ENCODE data around the gene HMCN1.
"Not testable (repeated sequence)": the region's sequence is repeated elsewhere in the genome, so short reads cannot be mapped to it uniquely, and the experiment has no call there.

HMCN1 gene

DNA sequence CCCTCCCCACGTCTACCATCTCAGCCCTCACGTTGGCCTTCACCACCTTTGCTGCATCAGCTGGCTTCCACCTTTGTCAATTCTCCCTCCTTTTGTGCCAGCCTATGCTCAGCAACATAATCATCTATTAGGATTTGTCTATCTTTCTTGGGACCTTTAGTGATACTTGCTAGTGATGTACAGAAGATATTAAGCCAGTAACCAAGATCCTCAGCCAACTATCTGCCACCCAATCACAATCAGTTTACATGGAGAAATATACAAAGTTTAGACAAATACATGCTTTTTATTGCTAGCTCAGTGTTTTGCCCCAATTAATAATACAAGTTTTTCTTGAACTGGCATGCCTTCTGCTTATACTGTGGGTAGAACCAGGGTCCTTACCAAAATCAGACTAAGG, 468.6 kb downstream of the HMCN1 start:
- DNase-seq (ENCODE audit: low spot score): no peak

DNA sequence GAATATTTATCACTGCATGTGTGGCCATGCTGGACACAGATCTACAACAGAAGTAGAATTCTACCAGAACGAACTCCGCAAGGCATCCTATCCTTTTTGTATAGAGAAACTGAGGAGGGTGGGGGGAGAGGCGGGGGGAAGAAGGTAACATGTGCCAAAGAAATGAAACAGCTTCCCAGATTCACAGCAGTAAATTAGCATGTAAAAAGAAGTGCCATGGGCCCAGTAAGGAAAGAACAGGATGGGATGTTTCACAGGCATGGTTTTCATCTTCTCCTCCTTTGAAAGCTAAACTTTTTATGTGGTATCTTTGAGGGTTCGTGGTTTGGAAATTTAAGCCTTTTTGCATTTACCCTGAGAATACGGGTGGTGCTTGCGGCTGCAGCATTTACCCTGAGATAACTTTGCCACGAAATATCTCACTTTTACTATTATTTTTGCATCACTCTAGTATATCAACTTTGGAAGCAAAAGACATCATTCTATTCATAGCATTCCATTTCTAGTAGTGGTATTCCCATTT, 471.9 kb downstream of the HMCN1 start:
- DNase-seq (ENCODE audit: low spot score): no peak

DNA sequence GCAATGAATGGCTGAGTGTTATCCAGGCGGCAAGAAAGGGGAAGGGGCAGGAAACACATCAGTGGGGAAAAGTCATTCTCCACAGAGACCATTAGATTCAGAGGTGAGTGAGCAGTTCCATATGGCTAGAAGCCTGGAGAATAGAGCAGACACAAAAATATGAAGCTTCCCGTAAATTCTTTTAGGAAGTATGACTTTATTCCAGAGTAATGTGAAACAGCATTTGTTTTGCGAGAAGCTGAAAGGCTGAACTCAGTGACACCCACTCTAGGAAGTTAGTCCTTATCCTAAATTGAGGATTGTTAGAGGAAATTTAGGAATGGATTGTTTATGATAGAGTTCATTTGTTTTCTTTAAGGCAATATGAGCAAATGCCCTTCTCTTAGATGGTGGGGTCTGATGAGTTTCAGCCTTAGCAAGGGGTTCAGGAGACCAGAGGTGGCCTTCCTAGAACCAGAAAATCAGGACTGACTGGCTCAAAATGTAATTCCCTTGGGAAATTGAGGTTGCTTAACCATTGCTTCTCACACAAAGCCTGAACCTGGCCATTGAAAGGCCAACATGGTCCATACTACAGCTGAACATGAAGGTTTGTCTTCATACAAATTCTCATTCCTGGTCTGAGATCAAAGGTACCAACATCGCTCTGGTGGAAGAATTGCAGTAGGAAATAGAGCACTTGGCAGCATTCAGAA, 473.3 kb downstream of the HMCN1 start:
- no peak for DNase-seq (ENCODE audit: low spot score)

DNA sequence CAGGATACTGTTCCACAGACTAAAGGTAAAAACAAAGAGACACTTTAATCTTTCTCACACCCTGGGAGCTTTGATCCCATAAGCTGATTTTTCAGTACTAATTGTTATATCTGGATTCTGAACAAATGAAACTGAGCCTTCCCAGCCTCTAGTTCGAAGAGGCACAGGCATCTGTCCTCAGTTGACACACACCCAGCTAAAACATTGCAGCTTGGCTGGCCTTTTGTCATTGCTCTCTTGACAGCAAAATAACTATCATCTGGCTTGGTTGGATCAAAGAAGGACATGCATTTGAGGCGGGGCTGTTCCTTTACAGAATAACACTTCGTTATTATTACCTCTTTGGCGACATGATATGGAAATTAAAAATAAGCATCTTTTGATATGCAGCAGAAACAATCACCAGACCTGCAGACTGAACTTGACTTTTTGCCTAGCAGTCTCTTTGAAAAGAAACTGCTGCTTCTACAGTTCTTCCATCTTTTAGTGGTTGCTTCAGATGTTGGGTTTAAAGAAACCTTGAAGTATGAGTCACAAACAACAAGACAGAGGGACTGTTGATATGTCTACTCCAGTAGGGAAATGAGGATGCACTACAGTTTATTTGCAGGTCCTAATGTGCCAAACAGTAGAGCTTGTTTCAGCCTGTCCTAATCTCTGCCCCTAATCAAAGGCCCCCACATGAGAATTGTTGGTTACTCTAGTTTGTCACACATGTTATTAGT, 474.4 kb downstream of the HMCN1 start:
- DNase-seq (ENCODE audit: low spot score): no peak

DNA sequence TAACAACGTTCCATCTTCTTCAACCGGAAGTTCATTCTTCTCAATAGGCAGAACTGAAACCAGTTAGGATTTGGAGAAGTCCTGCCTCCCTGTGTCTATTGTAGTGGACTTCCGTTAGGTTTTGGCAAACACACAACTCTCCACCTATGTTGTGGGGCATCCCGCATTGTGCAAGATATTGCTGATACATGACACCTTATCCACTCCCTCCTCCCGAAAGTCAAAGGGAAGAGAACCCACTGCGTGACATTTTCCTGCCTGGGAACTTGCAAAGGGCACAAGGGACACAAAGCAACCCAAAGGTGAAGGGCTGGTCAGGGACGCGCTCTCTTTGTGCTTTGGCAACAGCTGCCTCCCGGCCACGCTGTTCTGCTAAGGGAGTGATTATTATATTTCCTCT, 476.1 kb downstream of the HMCN1 start:
- DNase-seq (ENCODE audit: low spot score): no peak

DNA sequence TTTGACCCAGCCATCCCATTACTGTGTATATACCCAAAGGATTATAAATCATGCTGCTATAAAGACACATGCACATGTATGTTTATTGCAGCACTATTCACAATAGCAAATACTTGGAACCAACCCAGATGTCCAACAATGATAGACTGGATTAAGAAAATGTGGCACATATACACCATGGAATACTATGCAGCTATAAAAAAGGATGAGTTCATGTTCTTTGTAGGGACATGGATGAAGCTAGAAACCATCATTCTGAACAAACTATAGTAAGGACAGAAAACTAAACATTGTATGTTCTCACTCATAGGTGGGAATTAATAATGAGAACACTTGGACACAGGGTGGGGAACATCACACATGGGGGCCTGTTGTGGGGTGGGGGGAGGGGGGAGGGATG, 477.4 kb downstream of the HMCN1 start:
- not testable (repeated sequence) for DNase-seq (ENCODE audit: low spot score)

DNA sequence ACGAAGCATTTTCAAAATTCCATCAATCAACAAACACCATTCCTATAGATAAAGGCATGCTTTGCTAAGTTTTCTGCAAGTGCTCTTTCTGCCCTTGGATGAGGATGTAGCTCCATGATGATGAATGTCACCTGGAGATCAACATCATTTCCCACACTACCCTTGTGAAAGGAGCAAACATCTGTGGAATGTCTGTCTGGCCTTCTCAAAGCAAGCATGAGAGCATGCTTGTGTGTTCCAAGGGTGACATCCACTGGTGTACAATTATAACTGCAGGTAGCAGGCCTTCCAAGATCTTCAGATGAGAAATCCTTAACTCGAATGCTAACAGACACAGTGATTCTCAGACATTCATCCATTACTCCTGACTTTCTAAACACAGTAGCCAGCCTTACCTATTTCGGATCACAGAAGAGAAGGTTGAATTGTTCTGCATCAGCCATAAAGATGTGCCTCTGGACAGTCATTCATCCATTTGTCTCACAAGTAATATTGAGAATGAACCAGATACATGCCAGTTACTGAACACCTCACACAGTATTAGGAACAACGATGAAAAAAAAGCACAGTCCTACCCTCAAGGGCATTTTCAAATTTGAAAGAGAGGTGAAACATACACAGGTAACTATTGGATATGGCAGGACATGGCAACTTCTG, 478.5 kb downstream of the HMCN1 start:
- DNase-seq (ENCODE audit: low spot score): peak; percentile 74

DNA sequence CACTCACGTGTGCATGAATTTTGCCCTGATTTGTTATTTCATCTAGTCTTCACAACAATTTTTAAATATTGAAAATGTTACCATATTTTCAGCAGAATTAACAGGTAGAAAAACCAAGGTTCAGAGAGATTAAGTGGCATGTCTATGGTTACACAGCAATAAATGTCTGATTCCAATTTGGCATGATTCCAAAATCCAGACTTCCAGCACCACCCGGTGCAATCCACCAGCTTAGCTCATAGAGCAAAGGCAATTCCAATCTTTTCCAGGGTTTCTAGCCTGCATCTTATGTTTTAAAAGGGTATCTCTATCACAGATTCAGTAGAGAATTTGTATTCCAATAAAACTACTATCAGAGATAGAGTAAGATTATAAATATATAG, 479.0 kb downstream of the HMCN1 start:
- DNase-seq (ENCODE audit: low spot score): no peak

DNA sequence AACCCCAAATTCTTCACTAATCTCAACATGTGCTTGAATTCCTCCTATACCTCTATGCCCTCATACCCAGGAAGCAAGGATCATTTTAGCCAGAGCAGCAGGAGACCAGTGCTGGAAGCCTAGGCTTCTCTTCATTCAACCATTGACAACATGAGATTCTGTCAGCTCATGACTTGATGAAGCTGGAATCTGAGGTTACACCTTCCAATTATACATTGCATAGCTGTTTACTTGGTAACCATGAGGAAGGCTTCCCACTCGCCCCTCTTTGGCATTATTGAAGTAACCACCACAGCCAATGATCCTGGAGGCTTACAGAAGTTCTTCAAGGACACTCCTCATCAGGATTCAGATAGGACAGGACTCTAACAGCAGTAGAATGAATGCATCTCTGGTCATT, 480.6 kb downstream of the HMCN1 start:
- no peak for DNase-seq (ENCODE audit: low spot score)

DNA sequence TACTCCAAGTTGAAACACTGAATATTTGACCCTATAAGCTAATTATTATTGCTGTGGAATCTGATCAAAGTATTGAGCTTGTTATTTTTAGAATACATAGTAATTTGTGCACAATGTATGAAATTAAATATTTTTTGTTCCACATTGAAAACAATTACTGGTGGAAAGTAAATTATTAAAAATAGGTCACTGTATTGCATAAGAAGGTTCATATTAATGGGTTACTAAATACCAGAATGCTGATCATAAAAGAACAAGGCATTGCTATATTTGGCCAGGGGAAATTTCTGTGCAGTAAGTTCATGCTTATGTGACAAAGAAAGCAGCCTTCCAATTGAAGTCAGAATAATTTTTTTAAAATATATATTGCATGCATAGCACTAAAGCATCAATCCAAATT, 481.4 kb downstream of the HMCN1 start:
- DNase-seq (ENCODE audit: low spot score): no peak

DNA sequence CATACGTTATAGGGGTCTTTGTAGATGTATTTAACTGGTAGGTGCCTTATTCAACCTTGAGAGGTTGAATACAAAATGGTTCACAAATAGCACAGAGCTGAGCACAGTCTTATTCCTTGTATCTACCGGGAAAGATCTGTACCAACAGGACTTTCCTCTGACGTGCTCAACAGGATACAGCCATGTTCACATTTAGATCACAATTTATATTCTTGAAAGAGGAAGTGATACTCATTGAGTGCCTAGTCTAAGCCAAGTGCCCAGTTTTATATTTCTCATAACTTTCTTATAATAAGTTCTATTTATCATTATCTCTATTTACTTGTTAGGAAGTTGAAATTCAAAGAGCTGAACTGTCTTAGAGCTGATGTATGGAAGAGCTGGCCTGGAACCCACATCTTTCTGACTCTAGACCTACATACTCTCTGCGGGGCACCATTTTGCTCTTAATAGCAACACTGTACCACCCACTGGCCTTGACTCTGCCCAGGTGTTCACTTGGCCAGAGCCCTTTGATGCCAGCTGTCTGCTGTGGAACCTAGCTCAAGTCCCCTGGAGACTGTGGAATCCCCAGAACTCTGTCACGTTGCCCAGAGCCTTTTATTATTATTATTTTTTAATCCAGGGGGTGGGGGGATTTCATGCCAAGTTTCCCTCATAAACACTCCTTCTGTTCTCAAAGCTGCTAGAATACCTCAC, 484.6 kb downstream of the HMCN1 start:
- no peak for DNase-seq (ENCODE audit: low spot score)

DNA sequence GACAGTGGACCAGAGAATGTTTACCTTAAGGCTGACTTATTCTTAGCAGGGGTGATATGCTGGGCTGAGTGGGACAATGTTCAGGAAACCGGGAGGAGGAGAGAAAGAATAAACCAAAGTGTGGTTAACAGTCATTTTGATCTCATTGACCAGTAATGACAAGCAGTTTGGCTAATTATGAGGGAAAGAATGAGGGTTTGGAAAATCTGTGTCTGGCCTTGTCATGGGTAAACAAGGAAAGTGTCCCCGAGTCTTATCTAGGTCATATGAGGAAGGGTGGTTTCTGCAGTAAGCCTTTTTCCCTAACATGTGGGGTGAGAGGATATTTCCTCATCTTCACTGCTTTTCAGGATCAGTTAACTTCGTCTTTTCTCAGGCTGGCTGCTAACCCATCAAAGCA, 485.9 kb downstream of the HMCN1 start:
- DNase-seq (ENCODE audit: low spot score): no peak

DNA sequence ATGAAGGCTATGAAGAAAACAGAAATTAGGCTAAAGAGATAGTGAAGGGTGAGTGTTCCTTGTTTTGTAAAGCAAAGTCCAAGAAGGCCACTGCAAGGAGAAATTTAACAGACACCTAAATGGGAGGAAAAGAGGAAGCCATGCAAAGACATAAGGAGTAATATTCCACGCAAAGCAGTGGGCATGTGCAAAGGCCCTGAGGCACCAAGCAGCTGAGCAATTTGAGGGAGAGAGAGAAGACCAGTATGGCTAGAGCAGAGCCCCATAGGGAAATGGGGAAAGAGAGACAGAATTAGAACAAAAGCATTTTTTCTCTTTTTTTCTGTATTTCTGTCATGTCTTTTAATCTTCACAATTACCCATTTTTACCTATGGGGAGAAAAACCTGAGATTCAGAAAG, 486.7 kb downstream of the HMCN1 start:
- DNase-seq (ENCODE audit: low spot score): no peak

DNA sequence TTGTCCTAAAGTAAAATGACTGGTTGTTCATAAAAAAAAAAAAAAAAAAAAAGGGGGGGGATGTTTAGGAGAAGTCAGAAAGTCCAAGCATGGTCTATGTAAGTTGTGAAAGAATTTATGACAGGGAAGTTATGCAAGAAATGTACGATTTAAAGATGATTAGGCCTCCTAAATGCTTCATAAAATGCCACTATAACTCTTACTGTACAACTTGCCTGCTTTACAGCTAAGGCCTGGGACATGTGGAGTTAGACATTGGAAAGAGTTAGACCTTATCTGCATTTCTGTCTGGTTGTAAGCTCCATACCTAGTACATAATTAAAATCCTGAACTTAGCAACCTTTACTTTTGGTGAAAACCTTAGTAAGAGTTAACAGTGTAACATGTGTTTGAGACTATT, 490.9 kb downstream of the HMCN1 start:
- peak; percentile 26 for DNase-seq (ENCODE audit: low spot score)

DNA sequence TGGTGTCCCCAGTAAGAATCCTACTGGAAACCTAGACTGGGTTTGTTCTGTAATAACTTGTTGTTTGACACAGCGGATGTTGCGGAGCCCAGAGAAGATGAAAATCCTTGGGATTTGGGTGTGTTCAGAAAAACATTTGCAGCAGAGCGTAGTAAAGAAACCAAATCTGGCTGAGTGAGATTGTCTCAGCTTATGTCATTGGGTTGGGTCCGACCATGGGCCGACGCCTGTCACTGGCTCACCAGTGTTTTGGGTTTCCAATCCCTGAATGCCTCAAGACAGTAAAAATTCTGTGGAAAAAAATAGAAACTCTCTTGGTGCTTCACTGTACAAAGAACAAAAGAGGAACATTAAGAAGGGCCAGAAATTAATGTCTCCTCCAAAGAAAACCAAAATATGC, 494.6 kb downstream of the HMCN1 start:
- no peak for DNase-seq (ENCODE audit: low spot score)

DNA sequence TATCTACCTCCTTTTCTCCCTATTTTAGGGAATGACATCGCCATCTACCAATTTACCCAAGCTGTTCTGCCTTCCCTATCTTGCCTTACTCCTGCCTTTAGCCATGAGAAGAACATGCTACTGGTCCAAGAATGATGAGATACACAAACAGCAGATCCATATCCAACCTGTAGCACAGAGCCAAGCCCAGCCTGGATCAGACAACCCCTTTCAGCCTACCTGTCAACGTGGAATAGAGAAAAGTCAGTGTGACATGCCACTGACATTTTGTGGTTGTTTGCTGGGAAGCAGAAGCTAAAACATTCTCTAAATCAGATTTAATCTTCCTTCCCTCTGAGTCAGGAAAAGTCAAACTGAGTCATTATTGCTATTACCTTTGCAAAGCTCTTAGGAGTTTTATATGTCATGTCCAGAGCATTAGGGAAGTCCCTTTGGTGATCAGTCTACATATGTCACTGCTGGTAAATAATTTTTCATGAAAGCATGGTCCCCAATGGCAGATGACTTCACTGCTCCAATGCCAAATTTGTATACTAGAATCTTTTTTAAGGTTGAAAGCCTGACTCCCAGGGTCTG, 497.8 kb downstream of the HMCN1 start:
- DNase-seq (ENCODE audit: low spot score): no peak

DNA sequence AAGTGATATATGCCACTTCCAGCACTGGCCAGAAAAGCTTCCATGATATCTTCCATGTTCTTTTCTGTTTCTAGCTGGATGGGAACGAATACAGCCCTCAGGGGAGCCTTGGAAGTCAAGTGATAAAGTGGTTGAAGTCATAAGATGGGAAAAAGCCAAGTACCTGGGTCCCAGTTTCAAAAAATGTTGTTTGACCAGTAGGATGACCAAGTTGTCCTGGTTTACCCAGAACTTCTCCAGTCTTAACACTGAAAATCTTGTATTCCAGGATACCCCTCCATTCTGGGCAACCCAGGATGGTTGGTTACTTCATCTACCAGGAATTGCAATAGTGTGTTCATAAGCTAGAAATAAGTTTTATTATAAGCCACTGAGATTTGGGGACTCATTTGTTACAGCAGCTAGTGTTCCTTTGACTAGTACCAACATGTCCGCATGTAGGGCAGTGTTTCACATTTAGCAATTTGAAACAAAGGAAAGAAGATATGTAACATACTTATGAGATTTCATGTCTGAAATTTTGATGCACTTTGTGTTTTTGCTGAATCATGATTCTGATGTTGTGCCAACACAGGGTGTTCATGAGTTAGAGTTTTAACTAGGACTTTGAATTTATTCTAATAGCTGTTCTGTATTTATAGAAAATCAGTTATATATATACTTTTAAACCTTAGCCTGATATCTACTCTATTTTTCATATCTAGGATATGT, 500.9 kb downstream of the HMCN1 start:
- DNase-seq (ENCODE audit: low spot score): no peak

DNA sequence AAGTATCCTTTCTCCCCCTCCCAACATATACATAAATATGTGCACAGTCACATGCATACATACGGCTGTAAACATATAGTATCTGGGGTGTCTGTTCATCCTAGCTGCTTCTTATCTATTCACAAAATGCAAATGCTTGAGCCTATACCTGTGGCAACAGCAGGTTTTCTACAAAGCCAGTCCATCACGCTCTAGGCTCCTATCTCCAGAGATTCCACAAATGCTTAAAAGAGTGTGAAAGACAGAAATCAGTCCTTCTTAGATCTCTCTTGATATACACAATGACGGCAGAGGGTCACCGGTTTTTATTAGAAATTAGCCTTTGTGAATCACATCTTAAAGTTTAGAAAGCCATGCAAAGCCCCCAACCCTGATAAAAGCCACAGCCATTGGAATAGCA, 501.5 kb downstream of the HMCN1 start:
- no peak for DNase-seq (ENCODE audit: low spot score)

DNA sequence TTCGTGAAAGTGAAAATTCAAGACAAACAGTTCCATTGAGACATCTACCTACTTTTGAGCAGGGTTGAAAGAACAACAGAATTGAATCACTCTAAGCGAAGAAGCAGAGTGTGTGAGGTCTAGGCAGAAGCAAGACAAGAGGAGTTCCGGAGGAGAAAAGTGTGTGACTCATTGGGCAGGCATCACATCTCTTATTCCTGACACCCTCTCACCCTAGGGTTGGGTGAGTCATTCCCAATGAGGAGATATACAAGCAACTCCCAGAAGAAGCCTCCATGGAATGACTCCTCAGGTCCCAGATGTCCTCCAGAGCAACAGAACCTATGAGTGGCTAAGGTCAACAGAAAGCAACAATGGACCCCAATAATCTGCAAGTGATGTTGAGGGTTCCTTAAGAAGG, 502.7 kb downstream of the HMCN1 start:
- peak; percentile 70 for DNase-seq (ENCODE audit: low spot score)

DNA sequence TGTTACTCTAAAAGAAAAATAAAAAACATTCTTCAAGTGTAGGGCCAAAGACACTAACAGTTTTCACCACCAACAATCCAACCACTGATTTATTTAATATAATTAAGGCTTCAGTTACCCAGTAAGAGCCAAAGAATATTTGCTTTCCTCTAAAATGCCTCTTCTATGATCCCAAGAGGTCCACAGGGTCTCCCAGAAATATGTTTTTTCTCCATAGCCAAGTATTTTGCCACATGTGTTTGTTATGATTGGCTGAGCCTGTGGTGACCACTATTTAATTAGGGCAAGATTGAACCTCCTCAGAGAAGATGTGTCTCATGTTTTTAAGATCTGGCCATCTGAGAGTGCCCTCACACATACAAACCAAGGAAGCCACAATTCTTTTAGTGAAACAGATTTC, 505.0 kb downstream of the HMCN1 start:
- no peak for DNase-seq (ENCODE audit: low spot score)

DNA sequence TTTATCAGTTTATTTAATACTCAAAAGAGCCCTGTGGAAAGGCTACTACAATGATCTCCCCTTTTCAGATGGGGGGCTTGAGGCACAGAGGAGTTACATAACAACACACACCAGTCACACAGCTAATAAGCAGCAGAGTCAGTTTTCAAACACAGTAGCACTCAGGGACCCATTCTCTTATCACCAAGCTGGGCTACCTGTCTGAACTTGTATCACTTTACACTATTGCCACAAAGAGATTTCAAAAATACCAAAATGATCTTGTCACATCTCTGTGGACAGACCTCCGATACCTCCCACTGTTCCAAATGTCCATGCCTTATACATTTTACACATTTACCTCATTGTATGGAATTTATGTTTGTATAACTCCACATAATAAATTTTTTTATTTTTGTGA, 506.2 kb downstream of the HMCN1 start:
- DNase-seq (ENCODE audit: low spot score): no peak
